Brain microvascular endothelial cell (primary cell): ENCODE data around the gene FAM118A.

Experiments
- DNase-seq: peaks from one replicate; pipeline ENCODE4 v3.0.0-alpha.2; 2020
- H3K27ac ChIP-seq: fragments of 250-450 bp; sonication (Bioruptor Pico); 2 replicates; pipeline ENCODE4 v1.5.1; 2020; ENCODE audit warnings: mild to moderate bottlenecking, moderate library complexity
- H3K27me3 ChIP-seq: fragments of 250-450 bp; sonication (Bioruptor Pico); replicated peaks from 2 replicates; pipeline ENCODE4 v1.5.1; 2020; ENCODE audit warnings: mild to moderate bottlenecking
- H3K36me3 ChIP-seq: fragments of 250-450 bp; sonication (Bioruptor Pico); replicated peaks from 2 replicates; pipeline ENCODE4 v1.5.1; 2020; ENCODE audit warnings: mild to moderate bottlenecking
- H3K4me3 ChIP-seq: 2 replicates; pipeline ENCODE4 v1.5.1; 2011; ENCODE audit warnings: low read depth, mild to moderate bottlenecking, control low read depth, low read length, moderate library complexity
- in situ Hi-C: cut with HindIII; loops from 2 replicates; pipeline ENCODE4 v1.10.0; 2017; ENCODE audit warnings: low sequenced_read_pairs, low pct_ligation_motif_present
- TF ChIP-seq, protein P1 (sequence below): IDR thresholded peaks from 2 replicates; pipeline ENCODE4 v1.5.1; 2011; ENCODE audit warnings: low read depth, mild to moderate bottlenecking, moderate library complexity, low read length, control low read depth, inconsistent platforms; ENCODE audit errors: missing control alignments

Gene FAM118A

DNA sequence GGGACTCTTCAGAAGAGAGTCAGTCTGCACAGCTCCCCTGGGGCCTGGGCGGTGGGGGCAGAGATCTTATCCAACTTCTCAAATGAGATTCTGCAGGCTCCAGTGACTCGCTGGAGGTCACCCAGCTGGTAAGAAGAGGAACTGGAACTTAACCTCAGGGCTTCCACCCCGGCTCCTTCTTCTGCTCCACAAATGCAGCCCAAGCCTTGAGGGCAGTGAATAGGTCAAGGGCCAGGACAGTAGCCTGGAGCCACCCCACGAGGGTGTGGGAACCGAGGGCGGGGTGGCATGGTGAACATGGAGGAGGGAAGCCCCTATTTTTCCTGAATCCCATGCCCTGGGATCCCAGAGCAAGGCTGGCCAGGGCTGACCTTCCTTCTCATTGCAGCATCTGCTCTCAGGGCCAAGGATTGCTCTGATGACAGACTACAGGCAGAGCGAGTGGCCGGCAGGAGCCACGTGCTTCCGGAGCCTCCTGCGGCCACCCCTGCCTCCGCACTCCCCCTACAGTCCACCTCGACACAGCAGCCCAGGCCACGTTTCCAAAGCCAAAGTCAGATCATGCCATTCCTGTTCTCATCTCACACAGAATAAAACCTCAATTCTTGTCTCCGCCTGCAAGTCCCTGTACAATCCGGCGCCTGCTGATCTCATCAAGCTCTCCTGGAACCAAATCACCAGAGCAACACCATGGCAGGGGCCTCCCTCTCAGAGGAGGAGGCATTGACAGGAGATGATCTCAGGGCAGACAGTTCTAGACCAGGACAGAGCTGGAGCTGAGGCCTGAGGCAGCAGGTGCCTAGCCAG is 46.1 kb upstream of the FAM118A start:
- Histone ChIP-seq H3K27ac (no peak overlapping the region), H3K36me3 (no peaks in the 10 kb centered on the region), H3K27me3 (no peaks in the 10 kb centered on the region), H3K4me3 (no peak overlapping the region)
- TF ChIP-seq, protein P1, sequence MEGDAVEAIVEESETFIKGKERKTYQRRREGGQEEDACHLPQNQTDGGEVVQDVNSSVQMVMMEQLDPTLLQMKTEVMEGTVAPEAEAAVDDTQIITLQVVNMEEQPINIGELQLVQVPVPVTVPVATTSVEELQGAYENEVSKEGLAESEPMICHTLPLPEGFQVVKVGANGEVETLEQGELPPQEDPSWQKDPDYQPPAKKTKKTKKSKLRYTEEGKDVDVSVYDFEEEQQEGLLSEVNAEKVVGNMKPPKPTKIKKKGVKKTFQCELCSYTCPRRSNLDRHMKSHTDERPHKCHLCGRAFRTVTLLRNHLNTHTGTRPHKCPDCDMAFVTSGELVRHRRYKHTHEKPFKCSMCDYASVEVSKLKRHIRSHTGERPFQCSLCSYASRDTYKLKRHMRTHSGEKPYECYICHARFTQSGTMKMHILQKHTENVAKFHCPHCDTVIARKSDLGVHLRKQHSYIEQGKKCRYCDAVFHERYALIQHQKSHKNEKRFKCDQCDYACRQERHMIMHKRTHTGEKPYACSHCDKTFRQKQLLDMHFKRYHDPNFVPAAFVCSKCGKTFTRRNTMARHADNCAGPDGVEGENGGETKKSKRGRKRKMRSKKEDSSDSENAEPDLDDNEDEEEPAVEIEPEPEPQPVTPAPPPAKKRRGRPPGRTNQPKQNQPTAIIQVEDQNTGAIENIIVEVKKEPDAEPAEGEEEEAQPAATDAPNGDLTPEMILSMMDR: peak; percentile 96
- peak; percentile 61 for DNase-seq
- in situ Hi-C loops: no loop called here

DNA sequence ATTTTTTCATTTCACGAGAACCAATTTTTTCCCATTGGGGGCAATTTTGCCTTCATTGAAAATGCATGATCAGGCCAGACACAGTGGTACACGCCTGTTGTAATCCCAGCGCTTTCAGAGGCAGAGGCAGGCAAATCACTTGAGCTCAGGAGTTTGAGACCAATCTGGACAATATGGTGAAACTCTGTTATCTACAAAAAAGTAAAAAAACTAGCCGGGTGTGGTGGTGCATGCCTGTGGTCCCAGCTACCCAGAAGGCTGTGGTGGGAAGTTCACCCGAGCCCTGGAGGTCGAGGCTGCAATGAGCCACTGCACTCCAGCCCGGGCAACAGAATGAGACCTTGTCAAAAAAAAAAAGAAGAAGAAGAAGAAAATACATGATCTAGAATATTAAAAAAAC is 44.2 kb upstream of the FAM118A start:
- Histone ChIP-seq H3K27ac (no peak overlapping the region), H3K4me3 (no peak overlapping the region), H3K36me3 (no peaks in the 10 kb centered on the region), H3K27me3 (no peaks in the 10 kb centered on the region)
- TF ChIP-seq, protein P1: no peak
- DNase-seq: no peak
- in situ Hi-C loops: no loop called here

DNA sequence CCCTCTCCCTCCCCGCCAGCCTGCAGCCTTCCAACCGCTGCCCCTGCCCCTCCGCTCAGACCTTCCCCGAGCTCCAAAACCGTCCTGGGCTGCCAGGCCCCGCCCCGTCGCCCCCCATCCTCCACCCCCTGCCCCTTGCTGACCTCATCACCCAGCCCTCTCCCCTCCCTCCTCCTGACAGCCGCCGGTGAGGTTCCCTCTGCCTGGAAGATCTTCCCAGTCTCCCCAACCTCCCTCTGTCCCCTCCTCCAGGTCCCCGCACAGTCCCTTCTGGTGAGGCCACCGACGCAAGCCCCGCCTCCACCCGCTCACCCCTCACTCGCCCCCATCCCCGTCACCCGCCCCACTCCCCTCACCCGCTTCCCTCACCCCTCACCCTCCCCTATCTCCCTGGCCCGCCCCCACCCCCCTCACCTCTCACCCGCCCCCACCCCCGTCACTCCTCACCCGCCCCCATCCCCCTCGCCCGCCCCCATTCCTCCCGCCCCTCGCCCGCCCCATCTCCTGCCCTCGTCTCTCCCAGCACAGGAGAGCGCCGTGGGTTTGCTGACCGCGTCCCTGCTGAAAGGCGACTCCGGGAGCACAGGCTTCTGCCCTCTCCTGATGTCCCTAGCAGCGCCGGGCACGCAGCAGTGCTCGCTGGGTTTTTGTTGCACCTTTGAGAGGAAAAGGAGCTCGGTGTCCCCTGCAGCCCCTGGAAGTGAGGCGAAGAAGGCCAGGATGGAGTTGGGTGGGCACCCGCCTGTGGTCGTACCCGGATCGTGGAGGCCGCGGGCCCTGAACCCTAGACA is 41.4 kb upstream of the FAM118A start:
- TF ChIP-seq, protein P1: no peak
- H3K4me3 ChIP-seq: peak overlapping the region; percentile 57
- no peak for DNase-seq
- H3K27ac ChIP-seq: no peak overlapping the region
- no peaks in the 10 kb centered on the region for H3K36me3 ChIP-seq
- no peaks in the 10 kb centered on the region for H3K27me3 ChIP-seq
- in situ Hi-C loops: no loop called here

DNA sequence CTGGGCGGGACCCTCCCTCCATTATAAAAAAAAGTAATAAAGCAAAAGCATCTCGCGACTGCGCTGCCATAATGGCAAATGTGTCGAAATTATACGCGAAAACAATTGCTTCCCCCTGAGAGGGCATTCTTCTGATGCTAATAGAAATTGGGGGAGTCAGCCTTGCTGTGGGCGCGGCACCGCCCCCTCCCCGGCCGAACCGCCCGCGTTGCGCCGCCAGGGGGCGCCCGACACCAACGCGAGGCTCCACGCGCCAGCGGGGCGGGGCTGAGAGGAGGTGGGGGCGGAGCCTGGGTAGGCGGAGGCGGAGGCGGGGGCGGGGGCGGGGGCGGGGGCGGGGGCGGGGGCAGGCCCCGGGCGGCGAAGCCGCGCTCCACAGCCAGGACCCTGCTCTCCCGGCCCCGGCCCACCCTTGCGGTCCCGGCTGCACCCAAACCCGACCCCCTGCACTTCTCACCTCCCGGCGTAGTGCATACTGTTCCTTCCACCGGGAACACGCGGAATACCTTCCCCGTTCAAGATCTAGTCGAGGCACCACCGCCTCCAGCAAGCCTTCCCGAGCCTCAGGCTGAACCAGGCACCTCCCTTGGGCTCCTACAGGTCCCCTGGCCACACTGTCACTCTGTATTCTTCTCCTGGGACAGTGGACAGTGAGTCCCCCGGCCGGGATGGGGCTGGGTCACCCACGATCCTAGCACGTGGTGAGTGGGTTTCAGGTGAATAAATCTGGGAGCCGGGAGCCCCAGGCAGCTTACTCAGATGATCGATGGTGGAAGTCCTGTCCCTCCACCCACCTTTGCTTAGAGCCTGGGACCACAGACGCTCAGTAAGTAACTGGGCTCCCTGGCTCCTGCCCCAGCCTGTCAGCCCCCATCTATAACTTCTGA is 40.5 kb upstream of the FAM118A start:
- Histone ChIP-seq H3K27me3 (no peaks in the 10 kb centered on the region), H3K27ac (no peak overlapping the region), H3K36me3 (no peaks in the 10 kb centered on the region), H3K4me3 (peak overlapping the region; percentile 57)
- in situ Hi-C loops: no loop called here
- DNase-seq: no peak
- TF ChIP-seq, protein P1: peak; percentile 52

DNA sequence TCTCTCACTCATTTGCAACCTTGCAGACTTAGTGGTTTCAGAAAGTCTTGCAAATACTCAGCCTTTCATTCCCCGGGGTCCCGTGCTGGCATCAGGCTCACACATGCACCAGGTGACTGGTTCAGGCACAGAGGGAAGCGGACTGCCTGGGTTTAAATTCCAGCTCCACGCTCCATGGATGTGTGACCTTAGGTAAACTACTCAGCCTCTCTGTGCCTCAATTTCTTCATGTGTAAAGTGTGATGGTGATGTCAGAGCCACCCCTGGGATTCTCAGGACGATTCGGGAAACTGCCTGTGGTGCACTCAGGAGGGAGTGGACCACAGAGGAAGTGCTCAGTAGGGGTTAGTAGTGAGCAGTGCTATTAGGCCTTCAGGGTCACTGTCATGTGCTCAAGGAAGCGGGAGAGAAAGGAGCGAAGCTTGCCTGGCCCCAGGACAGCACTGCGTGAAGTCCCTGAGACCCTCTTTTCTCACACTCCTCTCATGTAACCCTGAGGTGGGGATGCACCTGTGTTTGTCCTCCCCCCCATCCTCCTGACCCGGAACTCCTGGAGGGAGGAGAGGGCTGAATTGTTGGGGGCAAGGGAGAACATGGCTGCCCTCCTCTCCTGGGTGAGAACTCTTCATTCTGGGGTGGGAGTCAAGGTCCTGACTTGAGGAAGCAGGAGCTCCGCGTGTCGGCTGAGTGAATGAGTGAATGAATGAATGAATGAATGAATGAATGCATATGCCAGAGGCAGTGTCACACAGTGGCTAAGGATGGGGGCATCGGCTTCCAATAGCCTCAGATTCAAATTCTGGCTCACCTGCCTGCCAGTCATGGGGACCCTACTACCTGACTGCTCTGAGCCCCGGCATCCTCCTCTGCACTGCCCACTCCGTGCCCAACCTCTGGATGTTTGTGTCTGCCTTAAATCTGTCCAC is 39.4 kb upstream of the FAM118A start:
- TF ChIP-seq, protein P1: no peak
- Histone ChIP-seq H3K4me3 (no peak overlapping the region), H3K27ac (no peak overlapping the region), H3K36me3 (no peaks in the 10 kb centered on the region), H3K27me3 (no peaks in the 10 kb centered on the region)
- in situ Hi-C loops: loop anchor here (10.0 kb wide), 1 partner anchor 164 kb away; no protein-coding TSS in a partner anchor
- DNase-seq: no peak
